ENCODE data around the gene ISCU. TPM values are rescaled to one million over a fixed set of nuclear protein-coding genes. Genes with fewer than 3 reads are reported as not detected.

ISCU gene
- total RNA-seq, 1 donor from 2014 or later = 48.4 TPM

DNA sequence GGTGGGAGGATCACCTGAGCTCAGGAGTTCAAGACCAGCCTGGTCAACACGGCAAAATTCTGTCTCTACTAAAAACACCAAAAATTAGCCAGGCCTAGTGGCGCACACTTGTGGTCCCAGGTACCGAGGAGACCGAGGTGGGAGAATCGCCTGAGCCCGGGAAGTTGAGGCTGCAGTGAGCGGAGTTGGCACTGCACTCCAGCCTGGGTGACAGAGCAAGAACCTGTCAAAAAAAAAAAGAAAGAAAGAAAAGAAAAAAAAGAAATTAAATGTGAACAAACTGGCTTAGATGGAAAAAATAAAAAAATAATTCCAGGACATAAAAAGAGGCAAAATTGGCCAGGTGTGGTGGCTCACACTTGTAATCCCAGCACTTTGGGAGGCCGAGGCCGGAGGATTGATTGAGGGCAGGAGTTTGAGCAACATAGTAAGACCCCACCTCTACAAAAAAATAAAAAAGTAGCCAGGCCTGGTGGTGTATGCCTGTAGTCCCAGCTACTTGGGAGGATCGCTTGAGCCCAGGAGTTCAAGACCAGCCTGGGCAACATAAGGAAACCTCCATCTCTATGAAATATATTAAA lies 32.0 kb downstream of the ISCU start:
- H3K36me3 Mint-ChIP-seq (ENCODE audit: unreplicated experiment) = no peaks in the 10 kb centered on the region
- no peak overlapping the region for H3K4me3 Mint-ChIP-seq (ENCODE audit: unreplicated experiment)
- H3K9me3 Mint-ChIP-seq (ENCODE audit: unreplicated experiment) = peaks cover 2% of the 10 kb centered on the region
- no peak overlapping the region for H3K27ac Mint-ChIP-seq (ENCODE audit: unreplicated experiment)
- H3K27me3 Mint-ChIP-seq (ENCODE audit: unreplicated experiment) = peaks cover 4% of the 10 kb centered on the region
- DNase-seq = no peak
- TF ChIP-seq, protein P1, sequence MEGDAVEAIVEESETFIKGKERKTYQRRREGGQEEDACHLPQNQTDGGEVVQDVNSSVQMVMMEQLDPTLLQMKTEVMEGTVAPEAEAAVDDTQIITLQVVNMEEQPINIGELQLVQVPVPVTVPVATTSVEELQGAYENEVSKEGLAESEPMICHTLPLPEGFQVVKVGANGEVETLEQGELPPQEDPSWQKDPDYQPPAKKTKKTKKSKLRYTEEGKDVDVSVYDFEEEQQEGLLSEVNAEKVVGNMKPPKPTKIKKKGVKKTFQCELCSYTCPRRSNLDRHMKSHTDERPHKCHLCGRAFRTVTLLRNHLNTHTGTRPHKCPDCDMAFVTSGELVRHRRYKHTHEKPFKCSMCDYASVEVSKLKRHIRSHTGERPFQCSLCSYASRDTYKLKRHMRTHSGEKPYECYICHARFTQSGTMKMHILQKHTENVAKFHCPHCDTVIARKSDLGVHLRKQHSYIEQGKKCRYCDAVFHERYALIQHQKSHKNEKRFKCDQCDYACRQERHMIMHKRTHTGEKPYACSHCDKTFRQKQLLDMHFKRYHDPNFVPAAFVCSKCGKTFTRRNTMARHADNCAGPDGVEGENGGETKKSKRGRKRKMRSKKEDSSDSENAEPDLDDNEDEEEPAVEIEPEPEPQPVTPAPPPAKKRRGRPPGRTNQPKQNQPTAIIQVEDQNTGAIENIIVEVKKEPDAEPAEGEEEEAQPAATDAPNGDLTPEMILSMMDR (IDR thresholded peaks at IDR 0.05; ENCODE audit: partially characterized antibody, unreplicated experiment) = no peak
- H3K4me1 Mint-ChIP-seq (ENCODE audit: low read depth, unreplicated experiment) = peaks cover 4% of the 10 kb centered on the region

DNA sequence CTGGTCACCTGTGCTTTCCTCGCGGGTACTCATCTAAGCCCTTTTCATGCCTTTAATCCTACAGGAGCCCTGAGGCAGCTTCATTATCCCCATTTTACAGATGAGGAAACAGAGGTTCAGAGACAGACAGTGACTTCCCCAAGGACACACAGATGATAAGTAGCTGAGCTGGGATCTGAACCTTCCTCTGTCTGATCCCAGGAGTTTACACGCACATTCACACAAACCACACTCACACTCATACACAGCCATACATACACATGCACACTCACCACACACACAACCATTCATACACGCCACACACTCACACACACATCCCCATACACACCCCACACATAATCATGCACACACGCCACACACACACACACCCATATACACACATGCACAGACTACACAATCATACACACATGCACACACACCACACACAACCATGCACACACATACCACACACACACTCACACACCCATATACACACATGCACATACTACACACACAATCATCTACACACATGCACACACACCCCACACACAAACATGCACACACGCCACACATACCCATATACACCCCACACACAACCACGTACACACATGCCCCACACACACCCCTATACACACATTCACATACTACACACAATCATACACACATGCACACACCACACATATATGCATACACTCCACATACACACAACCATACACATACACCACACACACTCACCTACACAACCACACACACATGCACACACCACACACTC lies 32.7 kb downstream of the ISCU start:
- H3K9me3 Mint-ChIP-seq (ENCODE audit: unreplicated experiment) = peaks cover 2% of the 10 kb centered on the region
- no peaks in the 10 kb centered on the region for H3K36me3 Mint-ChIP-seq (ENCODE audit: unreplicated experiment)
- TF ChIP-seq, protein P1 (IDR thresholded peaks at IDR 0.05; ENCODE audit: partially characterized antibody, unreplicated experiment) = no peak
- peaks cover 4% of the 10 kb centered on the region for H3K4me1 Mint-ChIP-seq (ENCODE audit: low read depth, unreplicated experiment)
- no peak overlapping the region for H3K27ac Mint-ChIP-seq (ENCODE audit: unreplicated experiment)
- H3K4me3 Mint-ChIP-seq (ENCODE audit: unreplicated experiment) = no peak overlapping the region
- H3K27me3 Mint-ChIP-seq (ENCODE audit: unreplicated experiment) = peaks cover 2% of the 10 kb centered on the region
- DNase-seq = no peak

DNA sequence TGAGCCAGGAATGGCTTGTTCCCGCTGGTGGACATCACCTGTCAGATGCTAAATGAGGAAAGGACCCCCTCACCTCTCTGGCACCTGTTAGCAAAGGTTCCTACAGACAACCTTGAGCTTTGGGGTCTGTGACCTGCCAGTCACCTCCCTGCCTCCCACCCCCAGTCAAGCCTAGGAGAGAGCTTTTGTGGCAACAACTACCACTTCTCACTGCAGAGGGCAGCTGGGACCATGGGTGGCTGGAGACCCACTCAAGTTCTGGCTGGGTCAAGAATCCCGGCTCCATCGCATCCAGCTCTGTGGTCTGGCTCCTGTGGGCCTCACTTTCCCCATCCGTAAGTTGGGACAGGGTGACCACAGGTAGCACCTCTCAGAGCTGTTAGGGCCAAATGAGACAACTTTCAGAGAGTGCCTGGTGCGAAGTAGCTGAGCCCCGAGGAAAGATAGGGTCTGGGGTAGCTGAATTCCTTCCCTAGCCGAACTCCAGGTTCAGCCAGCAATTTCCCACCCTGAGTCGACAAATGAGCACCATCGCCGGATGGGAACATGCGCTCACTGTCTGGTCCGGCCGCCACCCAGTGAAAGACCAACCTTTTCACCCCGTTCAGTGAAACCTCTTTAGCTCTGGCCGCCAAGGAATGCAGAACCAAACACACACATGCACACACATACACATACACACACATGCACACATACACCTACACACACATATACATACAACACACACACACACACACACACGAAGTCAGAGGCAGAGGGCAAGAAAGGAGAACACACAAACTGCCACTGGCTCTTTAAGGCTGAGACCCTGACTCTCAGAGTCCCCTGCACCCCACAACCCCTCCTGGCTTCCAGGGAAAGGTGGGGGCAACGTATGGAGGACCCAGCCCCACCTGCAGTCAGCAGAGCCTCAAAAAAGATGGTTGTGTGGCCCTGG lies 33.6 kb downstream of the ISCU start:
- peak; percentile 9 for DNase-seq
- Mint-ChIP-seq H3K4me1 (ENCODE audit: low read depth, unreplicated experiment) (peaks cover 4% of the 10 kb centered on the region), H3K27me3 (ENCODE audit: unreplicated experiment) (peaks cover 2% of the 10 kb centered on the region), H3K27ac (ENCODE audit: unreplicated experiment) (no peak overlapping the region), H3K9me3 (ENCODE audit: unreplicated experiment) (peaks cover 2% of the 10 kb centered on the region), H3K4me3 (ENCODE audit: unreplicated experiment) (no peak overlapping the region), H3K36me3 (ENCODE audit: unreplicated experiment) (no peaks in the 10 kb centered on the region)
- TF ChIP-seq, protein P1 (IDR thresholded peaks at IDR 0.05; ENCODE audit: partially characterized antibody, unreplicated experiment) = no peak

DNA sequence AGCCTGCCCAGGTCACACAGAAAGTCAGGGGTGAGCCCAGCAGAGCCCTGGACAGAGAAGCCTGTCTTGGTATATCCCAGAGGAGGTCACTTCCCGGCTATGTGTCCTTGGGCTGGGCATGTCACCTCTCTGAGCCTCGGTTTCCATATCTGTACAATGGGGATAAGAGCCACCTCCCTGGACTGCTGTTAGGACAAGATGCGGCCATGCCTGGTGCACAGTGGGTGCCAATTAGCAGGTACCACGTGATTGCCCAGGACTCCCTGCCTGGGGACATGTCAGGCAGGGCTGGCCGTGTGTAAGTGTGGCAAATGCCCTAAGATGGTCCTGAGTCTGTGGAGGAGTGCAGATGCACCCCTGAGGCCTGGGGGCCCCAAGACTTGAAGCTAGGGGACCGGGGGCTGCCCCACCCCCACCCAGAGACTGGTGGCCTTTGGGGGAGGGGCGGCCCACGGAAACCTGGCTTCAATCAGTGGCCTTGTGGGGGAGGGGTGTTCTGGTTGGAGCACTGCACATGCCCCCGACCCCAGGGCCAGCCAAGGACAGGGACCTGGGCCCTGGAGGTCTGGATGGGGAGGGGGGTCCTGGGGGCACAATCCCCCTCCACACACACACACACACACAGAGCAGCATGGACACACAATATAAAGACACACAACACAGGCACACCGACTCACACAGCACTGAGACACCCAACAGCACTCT lies 34.6 kb downstream of the ISCU start:
- H3K27ac Mint-ChIP-seq (ENCODE audit: unreplicated experiment) = no peak overlapping the region
- DNase-seq = peak; percentile 12
- H3K9me3 Mint-ChIP-seq (ENCODE audit: unreplicated experiment) = peaks cover 2% of the 10 kb centered on the region
- H3K4me1 Mint-ChIP-seq (ENCODE audit: low read depth, unreplicated experiment) = peaks cover 4% of the 10 kb centered on the region
- peaks cover 4% of the 10 kb centered on the region for H3K27me3 Mint-ChIP-seq (ENCODE audit: unreplicated experiment)
- TF ChIP-seq, protein P1 (IDR thresholded peaks at IDR 0.05; ENCODE audit: partially characterized antibody, unreplicated experiment) = no peak
- no peak overlapping the region for H3K4me3 Mint-ChIP-seq (ENCODE audit: unreplicated experiment)
- H3K36me3 Mint-ChIP-seq (ENCODE audit: unreplicated experiment) = no peaks in the 10 kb centered on the region

Measured in glutamatergic neuron (in vitro differentiated cells).